GM23338 (cell line): ENCODE results near the gene IFT52. TPM values are rescaled to one million over a fixed set of nuclear protein-coding genes. Genes with fewer than 3 reads are reported as not detected.
"Not testable (repeated sequence)": the region's sequence is repeated elsewhere in the genome, so short reads cannot be mapped to it uniquely, and the experiment has no call there.

Experiments used
- ATAC-seq: fragments of 200-7000 bp; cut with Tn5 transposase; 3 replicates; pipeline ENCODE4 v1.9.1; 2020
- DNase-seq: peaks from one replicate; pipeline ENCODE4 v3.0.0-alpha.2; 2015; ENCODE audit warnings: low spot score
- H2AFZ ChIP-seq: fragments of 200-600 bp; sonication (generic); 2 replicates; pipeline ENCODE4 v1.8.0; 2016; ENCODE audit warnings: antibody characterized with exemption, mild to moderate bottlenecking, moderate library complexity
- H3F3A ChIP-seq: fragments of 200-600 bp; sonication (generic); replicated peaks from 2 replicates; pipeline ENCODE4 v1.8.0; 2017; ENCODE audit warnings: antibody characterized with exemption, mixed run types, low read depth
- H3K27ac ChIP-seq: fragments of 200-600 bp; sonication (generic); 2 replicates; pipeline ENCODE4 v1.6.1; 2016; ENCODE audit warnings: low read depth
- H3K27me3 ChIP-seq: fragments of 200-600 bp; sonication (generic); 2 replicates; pipeline ENCODE4 v1.8.0; 2016; ENCODE audit warnings: mild to moderate bottlenecking, mixed run types, moderate library complexity; ENCODE audit not compliant: insufficient read depth
- H3K36me3 ChIP-seq: fragments of 200-600 bp; sonication (generic); 2 replicates; pipeline ENCODE4 v1.8.0; 2016; ENCODE audit warnings: mild to moderate bottlenecking; ENCODE audit not compliant: insufficient read depth
- H3K4me1 ChIP-seq: fragments of 200-600 bp; sonication (generic); 2 replicates; pipeline ENCODE4 v1.8.0; 2016; ENCODE audit warnings: mild to moderate bottlenecking, moderate library complexity; ENCODE audit not compliant: insufficient read depth
- H3K4me2 ChIP-seq: fragments of 200-600 bp; sonication (generic); 2 replicates; pipeline ENCODE4 v1.7.1; 2017; ENCODE audit warnings: mixed run types
- H3K4me3 ChIP-seq: fragments of 200-600 bp; sonication (generic); 2 replicates; pipeline ENCODE4 v1.6.1; 2016; ENCODE audit warnings: mixed run types
- H3K79me2 ChIP-seq: fragments of 200-600 bp; sonication (generic); replicated peaks from 2 replicates; pipeline ENCODE4 v1.8.0; 2017; ENCODE audit warnings: mild to moderate bottlenecking; ENCODE audit not compliant: insufficient read depth
- H3K9me2 ChIP-seq: fragments of 200-600 bp; sonication (generic); 2 replicates; pipeline ENCODE4 v1.8.0; 2017; ENCODE audit not compliant: insufficient read depth
- H4K20me1 ChIP-seq: fragments of 200-600 bp; sonication (generic); replicated peaks from 2 replicates; pipeline ENCODE4 v1.8.0; 2017; ENCODE audit warnings: mild to moderate bottlenecking; ENCODE audit not compliant: insufficient read depth
- H3K27ac Mint-ChIP-seq: 2 replicates; pipeline ENCODE4 v1.8.0; 2020; ENCODE audit warnings: inconsistent platforms, mild to moderate bottlenecking, moderate library complexity, mixed read lengths
- H3K27me3 Mint-ChIP-seq: 3 replicates; pipeline ENCODE4 v1.8.0; 2022; ENCODE audit warnings: low read depth, mild to moderate bottlenecking, moderate library complexity, mixed read lengths, inconsistent platforms; ENCODE audit not compliant: insufficient read depth, poor library complexity
- H3K36me3 Mint-ChIP-seq: 3 replicates; pipeline ENCODE4 v1.8.0; 2021; ENCODE audit warnings: low read depth, mild to moderate bottlenecking, inconsistent platforms, moderate library complexity, mixed read lengths
- H3K4me1 Mint-ChIP-seq: 3 replicates; pipeline ENCODE4 v1.8.0; 2020; ENCODE audit warnings: mild to moderate bottlenecking, inconsistent platforms, mixed read lengths
- H3K4me3 Mint-ChIP-seq: 3 replicates; pipeline ENCODE4 v1.8.0; 2021; ENCODE audit warnings: moderate library complexity, mild to moderate bottlenecking, inconsistent platforms, mixed read lengths
- H3K9me3 Mint-ChIP-seq: 3 replicates; pipeline ENCODE4 v1.8.0; 2020; ENCODE audit warnings: moderate library complexity, mild to moderate bottlenecking, inconsistent platforms, mixed read lengths
- EZH2 ChIP-seq: fragments of 200-600 bp; sonication (generic); IDR thresholded peaks from one replicate; pipeline ENCODE4 v1.8.0; 2017; ENCODE audit warnings: antibody characterized with exemption, mild to moderate bottlenecking, low read depth; ENCODE audit not compliant: unreplicated experiment
- NANOG ChIP-seq: IDR thresholded peaks from 2 replicates; pipeline ENCODE4 v1.6.1; 2016; ENCODE audit warnings: antibody characterized with exemption, borderline replicate concordance
- STAT1 ChIP-seq: IDR thresholded peaks from one replicate; pipeline ENCODE4 v1.6.1; 2016; ENCODE audit warnings: antibody characterized with exemption; ENCODE audit not compliant: unreplicated experiment
- ZNF114 ChIP-seq: fragments of 250-450 bp; sonication (Bioruptor Pico); IDR thresholded peaks from 2 replicates; pipeline ENCODE4 v1.5.0; 2020; ENCODE audit warnings: mild to moderate bottlenecking, moderate library complexity
- ZNF331 ChIP-seq: fragments of 250-450 bp; sonication (Bioruptor Pico); IDR thresholded peaks from 2 replicates; pipeline ENCODE4 v1.5.0; 2020; ENCODE audit warnings: low read depth, mild to moderate bottlenecking, moderate library complexity
- polyA plus RNA-seq: library from polyadenylated mRNA; unstranded; fragments of >200 nt; fragmentation: Nextera tagmentation; extraction: Ambion mirVana; gene quantifications from 2 replicates; pipeline ENCODE4 v1.2.1, GENCODE V29; 2016
- total RNA-seq: library from RNA; depleted of rRNA; stranded (reverse); fragments of >200 nt; shearing (Covaris generic); gene quantifications from 2 replicates; pipeline ENCODE4 v1.2.3, GENCODE V29; 2014
- TF ChIP-seq, protein P1 (sequence below): IDR thresholded peaks from 2 replicates; pipeline ENCODE4 v1.6.1; 2016; ENCODE audit warnings: antibody characterized with exemption
- TF ChIP-seq, protein P2 (sequence below): IDR thresholded peaks from one replicate; pipeline ENCODE4 v1.6.1; 2018; ENCODE audit warnings: antibody characterized with exemption; ENCODE audit not compliant: unreplicated experiment
- TF ChIP-seq, protein P3 (sequence below): fragments of 250-450 bp; sonication (Bioruptor Pico); IDR thresholded peaks from 2 replicates; pipeline ENCODE4 v1.5.0; 2020; ENCODE audit warnings: mild to moderate bottlenecking, moderate library complexity
- TF ChIP-seq, protein P4 (sequence below), 2 experiments: fragments of 200-600 bp in 1 of 2; sonication (generic) in 1 of 2; conservative IDR thresholded peaks; 2 replicates each; pipeline versions ENCODE4 v1.5.1 to v1.6.1; 2016 to 2017; ENCODE audit warnings: antibody characterized with exemption in 2 of 2, low read depth in 2 of 2, mild to moderate bottlenecking in 2 of 2, moderate library complexity in 1 of 2

Gene IFT52
- total and polyA plus RNA-seq, 2 experiments from 2014 or later, result 30.4 to 39.8 TPM

DNA sequence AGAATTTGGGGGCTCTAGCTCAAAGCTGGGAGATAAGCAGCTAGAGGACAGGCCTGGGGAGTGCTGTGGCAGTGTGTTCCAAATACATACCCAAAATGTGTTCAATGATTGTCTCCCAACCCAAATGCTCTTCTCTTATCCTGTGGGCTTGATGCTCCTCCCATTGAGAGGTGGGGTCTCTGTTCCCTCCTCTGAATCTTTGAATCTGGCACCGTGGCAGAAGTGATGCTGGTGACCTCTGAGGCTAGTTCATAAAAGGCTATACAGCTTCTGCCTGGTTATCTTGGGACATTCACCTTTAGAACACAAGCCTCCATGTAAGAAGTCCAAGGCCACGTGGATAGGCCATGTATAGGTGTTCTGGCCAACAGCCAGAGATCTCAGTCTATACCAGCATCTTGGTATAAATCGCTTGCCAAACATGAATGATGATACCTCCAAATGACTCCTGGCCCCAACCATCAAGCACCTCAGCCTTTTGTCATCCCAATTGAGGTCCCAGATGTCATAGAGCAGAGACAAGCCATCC, 60.3 kb downstream of the IFT52 start:
- no peaks in the 10 kb centered on the region for H3K4me1 ChIP-seq
- H2AFZ ChIP-seq, result no peak overlapping the region
- TF ChIP-seq ZNF114 (CRISPR knock-in tag) (no peak), EZH2 (no peak), ZNF331 (no peak), NANOG (no peak), STAT1 (no peak)
- TF ChIP-seq, protein P1, sequence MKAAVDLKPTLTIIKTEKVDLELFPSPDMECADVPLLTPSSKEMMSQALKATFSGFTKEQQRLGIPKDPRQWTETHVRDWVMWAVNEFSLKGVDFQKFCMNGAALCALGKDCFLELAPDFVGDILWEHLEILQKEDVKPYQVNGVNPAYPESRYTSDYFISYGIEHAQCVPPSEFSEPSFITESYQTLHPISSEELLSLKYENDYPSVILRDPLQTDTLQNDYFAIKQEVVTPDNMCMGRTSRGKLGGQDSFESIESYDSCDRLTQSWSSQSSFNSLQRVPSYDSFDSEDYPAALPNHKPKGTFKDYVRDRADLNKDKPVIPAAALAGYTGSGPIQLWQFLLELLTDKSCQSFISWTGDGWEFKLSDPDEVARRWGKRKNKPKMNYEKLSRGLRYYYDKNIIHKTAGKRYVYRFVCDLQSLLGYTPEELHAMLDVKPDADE, result no peak
- TF ChIP-seq, protein P2, sequence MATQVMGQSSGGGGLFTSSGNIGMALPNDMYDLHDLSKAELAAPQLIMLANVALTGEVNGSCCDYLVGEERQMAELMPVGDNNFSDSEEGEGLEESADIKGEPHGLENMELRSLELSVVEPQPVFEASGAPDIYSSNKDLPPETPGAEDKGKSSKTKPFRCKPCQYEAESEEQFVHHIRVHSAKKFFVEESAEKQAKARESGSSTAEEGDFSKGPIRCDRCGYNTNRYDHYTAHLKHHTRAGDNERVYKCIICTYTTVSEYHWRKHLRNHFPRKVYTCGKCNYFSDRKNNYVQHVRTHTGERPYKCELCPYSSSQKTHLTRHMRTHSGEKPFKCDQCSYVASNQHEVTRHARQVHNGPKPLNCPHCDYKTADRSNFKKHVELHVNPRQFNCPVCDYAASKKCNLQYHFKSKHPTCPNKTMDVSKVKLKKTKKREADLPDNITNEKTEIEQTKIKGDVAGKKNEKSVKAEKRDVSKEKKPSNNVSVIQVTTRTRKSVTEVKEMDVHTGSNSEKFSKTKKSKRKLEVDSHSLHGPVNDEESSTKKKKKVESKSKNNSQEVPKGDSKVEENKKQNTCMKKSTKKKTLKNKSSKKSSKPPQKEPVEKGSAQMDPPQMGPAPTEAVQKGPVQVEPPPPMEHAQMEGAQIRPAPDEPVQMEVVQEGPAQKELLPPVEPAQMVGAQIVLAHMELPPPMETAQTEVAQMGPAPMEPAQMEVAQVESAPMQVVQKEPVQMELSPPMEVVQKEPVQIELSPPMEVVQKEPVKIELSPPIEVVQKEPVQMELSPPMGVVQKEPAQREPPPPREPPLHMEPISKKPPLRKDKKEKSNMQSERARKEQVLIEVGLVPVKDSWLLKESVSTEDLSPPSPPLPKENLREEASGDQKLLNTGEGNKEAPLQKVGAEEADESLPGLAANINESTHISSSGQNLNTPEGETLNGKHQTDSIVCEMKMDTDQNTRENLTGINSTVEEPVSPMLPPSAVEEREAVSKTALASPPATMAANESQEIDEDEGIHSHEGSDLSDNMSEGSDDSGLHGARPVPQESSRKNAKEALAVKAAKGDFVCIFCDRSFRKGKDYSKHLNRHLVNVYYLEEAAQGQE, result no peak
- TF ChIP-seq, protein P3, sequence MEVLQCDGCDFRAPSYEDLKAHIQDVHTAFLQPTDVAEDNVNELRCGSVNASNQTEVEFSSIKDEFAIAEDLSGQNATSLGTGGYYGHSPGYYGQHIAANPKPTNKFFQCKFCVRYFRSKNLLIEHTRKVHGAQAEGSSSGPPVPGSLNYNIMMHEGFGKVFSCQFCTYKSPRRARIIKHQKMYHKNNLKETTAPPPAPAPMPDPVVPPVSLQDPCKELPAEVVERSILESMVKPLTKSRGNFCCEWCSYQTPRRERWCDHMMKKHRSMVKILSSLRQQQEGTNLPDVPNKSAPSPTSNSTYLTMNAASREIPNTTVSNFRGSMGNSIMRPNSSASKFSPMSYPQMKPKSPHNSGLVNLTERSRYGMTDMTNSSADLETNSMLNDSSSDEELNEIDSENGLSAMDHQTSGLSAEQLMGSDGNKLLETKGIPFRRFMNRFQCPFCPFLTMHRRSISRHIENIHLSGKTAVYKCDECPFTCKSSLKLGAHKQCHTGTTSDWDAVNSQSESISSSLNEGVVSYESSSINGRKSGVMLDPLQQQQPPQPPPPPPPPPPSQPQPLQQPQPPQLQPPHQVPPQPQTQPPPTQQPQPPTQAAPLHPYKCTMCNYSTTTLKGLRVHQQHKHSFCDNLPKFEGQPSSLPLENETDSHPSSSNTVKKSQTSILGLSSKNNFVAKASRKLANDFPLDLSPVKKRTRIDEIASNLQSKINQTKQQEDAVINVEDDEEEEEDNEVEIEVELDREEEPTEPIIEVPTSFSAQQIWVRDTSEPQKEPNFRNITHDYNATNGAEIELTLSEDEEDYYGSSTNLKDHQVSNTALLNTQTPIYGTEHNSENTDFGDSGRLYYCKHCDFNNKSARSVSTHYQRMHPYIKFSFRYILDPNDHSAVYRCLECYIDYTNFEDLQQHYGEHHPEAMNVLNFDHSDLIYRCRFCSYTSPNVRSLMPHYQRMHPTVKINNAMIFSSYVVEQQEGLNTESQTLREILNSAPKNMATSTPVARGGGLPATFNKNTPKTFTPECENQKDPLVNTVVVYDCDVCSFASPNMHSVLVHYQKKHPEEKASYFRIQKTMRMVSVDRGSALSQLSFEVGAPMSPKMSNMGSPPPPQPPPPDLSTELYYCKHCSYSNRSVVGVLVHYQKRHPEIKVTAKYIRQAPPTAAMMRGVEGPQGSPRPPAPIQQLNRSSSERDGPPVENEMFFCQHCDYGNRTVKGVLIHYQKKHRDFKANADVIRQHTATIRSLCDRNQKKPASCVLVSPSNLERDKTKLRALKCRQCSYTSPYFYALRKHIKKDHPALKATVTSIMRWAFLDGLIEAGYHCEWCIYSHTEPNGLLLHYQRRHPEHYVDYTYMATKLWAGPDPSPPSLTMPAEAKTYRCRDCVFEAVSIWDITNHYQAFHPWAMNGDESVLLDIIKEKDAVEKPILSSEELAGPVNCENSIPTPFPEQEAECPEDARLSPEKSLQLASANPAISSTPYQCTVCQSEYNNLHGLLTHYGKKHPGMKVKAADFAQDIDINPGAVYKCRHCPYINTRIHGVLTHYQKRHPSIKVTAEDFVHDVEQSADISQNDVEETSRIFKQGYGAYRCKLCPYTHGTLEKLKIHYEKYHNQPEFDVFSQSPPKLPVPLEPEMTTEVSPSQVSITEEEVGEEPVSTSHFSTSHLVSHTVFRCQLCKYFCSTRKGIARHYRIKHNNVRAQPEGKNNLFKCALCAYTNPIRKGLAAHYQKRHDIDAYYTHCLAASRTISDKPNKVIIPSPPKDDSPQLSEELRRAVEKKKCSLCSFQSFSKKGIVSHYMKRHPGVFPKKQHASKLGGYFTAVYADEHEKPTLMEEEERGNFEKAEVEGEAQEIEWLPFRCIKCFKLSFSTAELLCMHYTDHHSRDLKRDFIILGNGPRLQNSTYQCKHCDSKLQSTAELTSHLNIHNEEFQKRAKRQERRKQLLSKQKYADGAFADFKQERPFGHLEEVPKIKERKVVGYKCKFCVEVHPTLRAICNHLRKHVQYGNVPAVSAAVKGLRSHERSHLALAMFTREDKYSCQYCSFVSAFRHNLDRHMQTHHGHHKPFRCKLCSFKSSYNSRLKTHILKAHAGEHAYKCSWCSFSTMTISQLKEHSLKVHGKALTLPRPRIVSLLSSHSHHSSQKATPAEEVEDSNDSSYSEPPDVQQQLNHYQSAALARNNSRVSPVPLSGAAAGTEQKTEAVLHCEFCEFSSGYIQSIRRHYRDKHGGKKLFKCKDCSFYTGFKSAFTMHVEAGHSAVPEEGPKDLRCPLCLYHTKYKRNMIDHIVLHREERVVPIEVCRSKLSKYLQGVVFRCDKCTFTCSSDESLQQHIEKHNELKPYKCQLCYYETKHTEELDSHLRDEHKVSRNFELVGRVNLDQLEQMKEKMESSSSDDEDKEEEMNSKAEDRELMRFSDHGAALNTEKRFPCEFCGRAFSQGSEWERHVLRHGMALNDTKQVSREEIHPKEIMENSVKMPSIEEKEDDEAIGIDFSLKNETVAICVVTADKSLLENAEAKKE (CRISPR knock-in tag), result no peak
- TF ChIP-seq, protein P4, sequence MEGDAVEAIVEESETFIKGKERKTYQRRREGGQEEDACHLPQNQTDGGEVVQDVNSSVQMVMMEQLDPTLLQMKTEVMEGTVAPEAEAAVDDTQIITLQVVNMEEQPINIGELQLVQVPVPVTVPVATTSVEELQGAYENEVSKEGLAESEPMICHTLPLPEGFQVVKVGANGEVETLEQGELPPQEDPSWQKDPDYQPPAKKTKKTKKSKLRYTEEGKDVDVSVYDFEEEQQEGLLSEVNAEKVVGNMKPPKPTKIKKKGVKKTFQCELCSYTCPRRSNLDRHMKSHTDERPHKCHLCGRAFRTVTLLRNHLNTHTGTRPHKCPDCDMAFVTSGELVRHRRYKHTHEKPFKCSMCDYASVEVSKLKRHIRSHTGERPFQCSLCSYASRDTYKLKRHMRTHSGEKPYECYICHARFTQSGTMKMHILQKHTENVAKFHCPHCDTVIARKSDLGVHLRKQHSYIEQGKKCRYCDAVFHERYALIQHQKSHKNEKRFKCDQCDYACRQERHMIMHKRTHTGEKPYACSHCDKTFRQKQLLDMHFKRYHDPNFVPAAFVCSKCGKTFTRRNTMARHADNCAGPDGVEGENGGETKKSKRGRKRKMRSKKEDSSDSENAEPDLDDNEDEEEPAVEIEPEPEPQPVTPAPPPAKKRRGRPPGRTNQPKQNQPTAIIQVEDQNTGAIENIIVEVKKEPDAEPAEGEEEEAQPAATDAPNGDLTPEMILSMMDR (conservative IDR thresholded peaks at IDR 0.05; ENCODE audit: low read depth in 2 of 2), result no peak
- no peaks in the 10 kb centered on the region for H3K27me3 Mint-ChIP-seq
- H3K4me1 Mint-ChIP-seq, result no peaks in the 10 kb centered on the region
- no peaks in the 10 kb centered on the region for H3K9me3 Mint-ChIP-seq
- no peak overlapping the region for H3K4me3 Mint-ChIP-seq
- no peaks in the 10 kb centered on the region for H3K27me3 ChIP-seq
- no peaks in the 10 kb centered on the region for H3K36me3 ChIP-seq
- no peaks in the 10 kb centered on the region for H3K79me2 ChIP-seq
- H3K4me3 ChIP-seq, result no peak overlapping the region
- H3K4me2 ChIP-seq, result no peak overlapping the region
- no peaks in the 10 kb centered on the region for H3F3A ChIP-seq
- H3K27ac Mint-ChIP-seq, result no peak overlapping the region
- H3K9me2 ChIP-seq, result no peaks in the 10 kb centered on the region
- H3K36me3 Mint-ChIP-seq, result peaks cover 10% of the 10 kb centered on the region; the same call in 2 of the 3 replicates
- ATAC-seq (no peak), DNase-seq (no peak)
- no peaks in the 10 kb centered on the region for H4K20me1 ChIP-seq
- no peak overlapping the region for H3K27ac ChIP-seq

DNA sequence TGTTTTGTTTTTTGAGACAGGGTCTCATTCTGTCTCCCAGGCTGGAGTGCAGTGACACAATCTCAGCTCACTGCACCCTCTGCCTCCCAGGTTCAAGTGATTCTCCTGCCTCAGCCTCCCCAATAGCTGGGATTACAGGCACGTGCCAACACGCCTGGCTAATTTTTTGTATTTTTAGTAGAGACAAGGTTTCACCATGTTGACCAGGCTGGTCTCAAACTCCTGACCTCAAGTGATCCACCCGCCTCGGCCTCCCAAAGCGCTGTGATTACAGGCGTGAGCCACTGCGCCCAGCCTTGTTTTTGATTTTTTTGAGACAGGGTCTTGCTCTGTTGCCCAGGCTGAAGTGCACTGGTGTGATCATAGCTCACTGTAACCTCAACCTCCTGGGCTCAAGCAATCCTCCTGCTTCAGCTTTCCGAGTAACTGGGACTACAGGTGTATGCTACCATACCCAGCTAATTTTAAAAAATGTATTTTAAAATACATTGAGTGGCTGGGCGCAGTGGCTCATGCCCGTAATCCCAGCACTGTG, 61.0 kb downstream of the IFT52 start:
- not testable (repeated sequence) for H3K27ac ChIP-seq, H3K4me1 Mint-ChIP-seq, H3F3A ChIP-seq, H2AFZ ChIP-seq, H3K4me3 Mint-ChIP-seq, H3K9me2 ChIP-seq, H4K20me1 ChIP-seq, H3K27me3 ChIP-seq, H3K36me3 Mint-ChIP-seq, H3K4me3 ChIP-seq, H3K27me3 Mint-ChIP-seq, H3K4me1 ChIP-seq, ATAC-seq, H3K4me2 ChIP-seq, H3K27ac Mint-ChIP-seq, H3K79me2 ChIP-seq, H3K9me3 Mint-ChIP-seq, DNase-seq, H3K36me3 ChIP-seq
